Activated T-cell treated with anti-CD3 and anti-CD28 coated beads, Interleukin-2, amount 50 U/mL, for 48 hours (primary cell): ENCODE results near the gene SLC34A3.

Experiments used
- DNase-seq, 2 experiments: peaks; one replicate each; pipeline ENCODE4 v3.0.0-alpha.2; 2020

Gene SLC34A3

DNA sequence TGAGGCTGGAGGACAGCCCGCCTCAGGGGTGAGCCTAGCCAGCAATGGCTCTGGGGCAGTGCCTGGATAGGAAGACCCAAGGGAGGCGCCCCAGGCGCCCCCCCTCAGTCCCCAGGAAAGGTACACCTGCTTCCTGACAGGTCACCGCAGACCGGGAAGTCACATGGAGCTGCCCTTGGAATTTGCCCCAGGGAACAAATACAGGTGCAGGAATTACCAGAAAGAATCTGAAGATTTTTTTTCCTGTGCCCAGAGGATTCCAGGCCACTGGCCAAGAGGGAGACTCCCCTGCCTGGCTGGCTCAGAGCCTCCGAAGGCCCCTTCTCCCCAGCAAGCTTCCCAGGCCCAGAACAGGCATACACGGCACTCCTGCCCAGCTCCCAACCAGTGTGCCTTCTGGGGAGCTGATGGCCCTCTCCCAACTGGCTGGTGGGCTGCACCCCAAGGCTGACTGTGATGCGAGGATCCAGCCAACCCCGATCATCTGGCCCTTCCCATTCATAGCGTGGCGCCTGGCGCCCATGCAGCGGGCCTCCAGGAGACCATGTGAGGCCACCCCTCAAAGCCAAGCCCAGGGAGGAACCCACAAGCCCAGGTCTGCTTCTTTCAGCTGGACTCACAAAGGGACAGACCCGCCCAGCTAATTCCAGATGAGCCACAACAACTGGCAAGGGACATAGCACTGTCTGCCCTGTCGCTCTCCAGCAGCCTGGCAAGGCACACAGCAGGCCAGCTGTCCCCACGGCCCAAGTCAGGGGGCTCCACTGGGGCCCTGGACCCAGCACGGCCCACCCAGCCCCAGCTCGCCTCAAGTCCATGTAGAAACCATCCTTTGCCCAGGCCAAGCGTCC is 32.4 kb upstream of the SLC34A3 start:
- DNase-seq, result no peak

DNA sequence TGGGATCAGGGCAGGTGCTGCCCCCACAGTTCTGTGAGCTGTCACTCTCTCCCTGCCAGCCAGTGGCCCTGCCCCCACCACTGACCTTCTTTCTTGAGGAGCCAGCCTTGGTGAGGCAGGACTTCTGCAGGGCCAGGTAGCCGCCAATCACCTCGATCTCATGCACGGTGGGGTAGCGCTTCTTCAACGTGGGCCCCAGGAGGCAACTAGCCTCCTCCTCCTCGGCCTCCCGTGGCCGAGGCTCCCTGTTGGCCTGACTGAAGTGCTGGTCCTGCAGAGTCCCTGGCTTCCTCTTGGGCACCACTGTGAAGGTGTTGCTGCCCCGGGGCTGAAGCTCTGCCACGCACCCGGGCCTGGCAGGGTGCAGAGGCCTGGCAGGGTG is 31.8 kb upstream of the SLC34A3 start:
- DNase-seq, result no peak

DNA sequence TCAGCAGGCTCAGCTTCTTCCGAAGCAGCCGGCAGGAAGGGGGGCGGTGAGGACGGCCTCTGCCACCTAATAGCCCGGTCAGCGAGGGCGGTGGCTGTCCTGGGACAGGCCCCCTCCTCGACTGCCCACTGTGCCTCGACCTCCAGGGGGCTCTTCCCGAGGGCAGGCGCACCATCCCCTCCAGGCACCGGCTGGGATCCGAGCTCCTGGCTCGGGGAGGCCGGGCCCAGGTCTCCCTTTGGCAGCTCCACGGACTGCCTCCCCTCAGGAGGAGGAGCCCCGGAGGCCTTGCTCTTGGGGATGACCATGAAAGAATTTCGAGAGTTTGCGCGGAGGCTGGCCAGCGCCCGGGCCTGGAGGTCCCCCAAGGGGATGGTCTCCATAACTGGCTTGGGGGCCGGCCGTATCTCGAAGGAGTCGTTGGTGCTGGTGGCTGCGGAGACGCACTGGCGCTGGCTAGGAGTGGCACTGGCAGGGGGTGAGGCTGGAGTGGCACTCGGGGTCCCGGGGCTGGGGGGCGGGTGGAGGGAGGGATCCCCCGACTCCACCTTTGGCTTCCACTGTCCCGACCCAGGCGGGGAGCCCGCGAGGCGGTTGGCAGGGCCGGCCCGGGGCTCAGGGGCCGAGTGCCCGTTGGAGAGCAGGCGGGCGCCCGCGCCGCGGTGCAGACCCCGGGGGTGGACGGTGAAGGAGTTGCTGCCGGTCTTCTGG is 31.1 kb upstream of the SLC34A3 start:
- peak in 1 of 2 experiments; percentile 40 for DNase-seq

DNA sequence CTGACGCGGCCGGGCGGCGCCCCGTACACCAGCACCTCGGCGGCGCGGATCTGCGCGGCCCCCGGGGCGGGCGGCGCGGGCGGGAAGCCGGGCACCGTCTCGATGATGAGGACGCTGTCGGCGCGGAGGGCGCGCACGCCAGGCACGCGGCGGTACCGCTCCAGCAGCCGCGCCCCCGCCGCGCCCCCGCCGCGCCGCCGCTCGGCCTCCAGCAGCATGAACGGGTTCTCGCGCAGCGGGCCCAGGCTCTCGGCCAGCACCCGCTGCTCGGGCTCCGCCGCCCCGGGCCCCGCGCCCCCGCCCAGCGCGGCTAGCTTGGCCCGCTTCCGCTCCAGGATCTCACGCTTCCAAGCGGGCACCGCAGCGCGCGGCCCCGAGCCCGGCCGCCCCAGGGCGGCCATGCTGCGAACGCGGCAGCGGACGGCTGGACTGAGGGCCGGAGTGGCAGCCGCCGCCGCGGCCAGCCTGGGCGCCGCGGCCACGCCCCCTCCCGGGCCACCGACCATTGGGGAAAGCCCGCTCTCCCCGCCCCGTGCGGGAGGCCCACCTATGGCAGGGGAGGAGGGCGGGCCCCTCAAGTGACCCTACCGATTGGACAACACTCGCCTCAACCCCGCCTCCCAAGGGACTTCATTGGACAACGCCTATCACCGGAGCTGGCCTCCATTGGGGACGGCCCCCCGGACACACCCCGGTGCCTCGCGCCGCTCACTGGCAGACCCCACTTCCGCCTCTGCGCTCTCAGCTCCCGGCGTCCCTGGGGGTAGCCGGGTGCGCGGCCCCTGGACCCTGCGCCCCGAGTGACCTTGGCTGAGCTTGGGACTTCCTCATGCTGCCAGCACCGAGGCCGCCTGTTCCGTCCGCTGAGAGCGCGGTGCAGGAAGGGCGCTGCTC is 30.1 kb upstream of the SLC34A3 start, which contains the start of gene TPRN:
TPRN (minus strand) TSS at position 431 of the 894 bp plus-strand sequence; CDS start at position 401, 30 bp downstream.
- DNase-seq, result peak; percentile 99

DNA sequence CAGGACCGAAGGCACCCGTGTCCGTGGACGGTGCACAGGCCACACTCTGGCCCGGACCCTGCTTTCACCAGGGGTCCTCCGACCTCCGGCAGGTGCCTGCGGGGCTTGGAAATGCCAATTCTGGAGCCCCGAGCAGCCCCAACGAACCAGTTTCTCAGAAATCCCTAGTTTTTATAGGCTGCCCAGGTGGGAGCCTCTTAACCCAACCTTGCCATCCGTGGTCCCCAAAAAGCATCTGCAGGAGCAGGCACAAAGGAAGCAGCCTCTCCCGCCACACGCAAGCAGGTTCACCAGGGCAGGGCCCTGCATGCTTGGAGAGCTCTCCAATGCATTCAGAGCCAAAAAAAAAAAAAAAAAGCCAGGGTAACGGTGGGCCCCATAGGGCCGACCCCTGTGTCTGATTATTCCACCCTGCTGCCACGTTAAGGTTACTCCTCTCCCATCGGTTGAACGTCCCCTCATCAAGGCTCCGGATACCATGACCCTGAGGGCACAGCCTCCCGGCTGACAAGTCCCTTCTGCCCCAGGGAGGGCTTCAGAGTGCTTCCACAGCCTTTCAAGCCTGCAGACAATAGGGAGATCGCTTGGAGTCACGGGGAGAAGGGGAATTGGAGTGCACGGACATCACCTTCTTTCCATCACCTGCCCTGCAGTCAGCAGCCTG is 29.4 kb upstream of the SLC34A3 start:
- no peak for DNase-seq

DNA sequence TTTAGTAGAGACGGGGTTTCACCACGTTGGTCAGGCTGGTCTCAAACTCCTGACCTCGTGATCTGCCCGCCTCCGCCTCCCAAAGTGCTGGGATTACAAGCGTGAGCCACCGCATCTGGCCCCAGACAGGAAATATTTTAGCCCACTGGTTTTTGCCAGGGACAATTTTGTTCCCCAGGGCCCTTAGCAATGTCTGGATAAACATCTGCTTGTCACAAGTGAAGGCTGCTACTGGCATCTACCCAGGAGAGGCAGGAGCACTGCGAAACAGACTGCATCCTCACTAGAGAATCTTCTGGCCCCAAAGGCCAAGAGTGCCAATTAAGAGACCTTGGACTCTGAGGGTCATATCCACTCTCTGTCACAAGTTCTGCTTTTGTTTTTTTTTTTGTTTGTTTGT is 27.7 kb upstream of the SLC34A3 start:
- no peak for DNase-seq

DNA sequence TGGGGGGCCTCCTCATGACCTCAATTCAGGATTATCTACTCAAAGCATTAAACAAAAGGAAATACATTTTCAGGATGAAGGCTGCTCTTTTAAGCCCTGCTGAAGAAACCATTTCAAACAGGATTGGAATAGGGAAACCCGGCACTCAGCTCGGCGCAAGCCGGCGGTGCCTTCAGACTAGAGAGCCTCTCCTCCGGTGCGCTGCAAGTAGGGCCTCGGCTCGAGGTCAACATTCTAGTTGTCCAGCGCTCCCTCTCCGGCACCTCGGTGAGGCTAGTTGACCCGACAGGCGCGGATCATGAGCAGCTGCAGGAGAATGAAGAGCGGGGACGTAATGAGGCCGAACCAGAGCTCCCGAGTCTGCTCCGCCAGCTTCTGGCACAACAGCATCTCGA is 26.0 kb upstream of the SLC34A3 start:
- no peak for DNase-seq

DNA sequence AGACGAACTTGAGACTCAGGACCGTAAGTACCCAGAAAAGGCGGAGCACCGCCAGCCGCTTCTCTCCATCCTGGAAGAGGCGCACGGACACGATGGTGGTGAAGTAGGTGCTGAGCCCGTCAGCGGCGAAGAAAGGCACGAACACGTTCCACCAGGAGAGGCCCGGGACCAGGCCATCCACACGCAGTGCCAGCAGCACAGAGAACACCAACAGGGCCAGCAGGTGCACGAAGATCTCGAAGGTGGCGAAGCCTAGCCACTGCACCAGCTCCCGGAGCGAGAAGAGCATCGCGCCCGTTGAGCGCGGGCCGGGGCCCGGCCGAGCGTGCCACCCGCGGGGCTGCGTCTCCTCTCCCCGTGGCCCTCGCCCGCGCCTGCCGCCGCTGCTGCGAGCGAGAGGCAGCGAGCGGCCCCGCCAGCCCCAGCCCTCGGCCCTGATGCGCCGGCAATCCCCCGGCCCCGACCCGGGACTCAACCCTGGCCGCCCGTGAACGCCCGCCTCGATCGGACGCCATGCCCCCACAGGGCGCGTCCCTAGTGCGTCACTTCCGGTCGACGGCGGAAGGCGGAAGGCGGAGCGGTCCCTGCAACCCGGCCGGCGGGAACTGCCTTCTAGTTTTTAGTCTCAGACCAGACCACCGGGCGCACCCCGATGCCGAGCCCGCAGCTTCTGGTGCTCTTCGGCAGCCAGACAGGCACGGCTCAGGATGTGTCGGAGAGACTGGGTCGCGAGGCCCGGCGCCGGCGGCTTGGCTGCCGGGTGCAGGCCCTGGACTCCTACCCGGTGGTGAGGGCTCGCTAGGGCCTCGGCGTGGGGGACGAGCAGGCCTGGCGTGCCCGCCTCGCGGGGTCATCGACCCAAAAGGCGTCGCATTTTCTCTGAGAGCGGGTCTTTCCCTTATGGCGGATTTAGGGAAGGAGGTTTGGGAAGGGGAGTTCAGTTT is 25.3 kb upstream of the SLC34A3 start, which contains the start of the genes NDOR1 and TMEM203:
NDOR1 (plus strand) TSS at position 575 of the 944 bp plus-strand sequence; CDS start at position 653, 78 bp downstream.
TMEM203 (minus strand) TSS at position 523 of the 944 bp plus-strand sequence; CDS start at position 289, 234 bp downstream.
- DNase-seq, result peak; percentile 96 to 97

DNA sequence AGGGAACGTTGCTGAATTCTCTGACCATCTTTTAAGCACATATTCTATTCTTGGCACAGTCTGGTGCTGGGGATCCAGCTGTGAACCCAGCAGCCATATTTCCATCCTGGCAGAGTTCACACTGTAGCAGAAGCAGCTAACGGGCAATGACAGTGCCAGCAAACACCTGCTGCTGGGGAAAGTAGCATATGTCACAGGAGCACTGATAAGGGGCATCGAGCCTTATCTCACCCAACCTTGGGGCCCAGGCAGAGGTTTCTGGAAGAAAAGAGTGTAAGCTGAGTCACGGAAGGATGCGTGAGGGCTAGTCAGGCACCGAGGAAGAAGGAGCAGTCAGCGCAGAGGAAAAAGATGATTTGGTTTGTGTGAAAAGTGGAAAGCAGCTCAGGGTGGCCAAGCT is 24.1 kb upstream of the SLC34A3 start:
- no peak for DNase-seq

DNA sequence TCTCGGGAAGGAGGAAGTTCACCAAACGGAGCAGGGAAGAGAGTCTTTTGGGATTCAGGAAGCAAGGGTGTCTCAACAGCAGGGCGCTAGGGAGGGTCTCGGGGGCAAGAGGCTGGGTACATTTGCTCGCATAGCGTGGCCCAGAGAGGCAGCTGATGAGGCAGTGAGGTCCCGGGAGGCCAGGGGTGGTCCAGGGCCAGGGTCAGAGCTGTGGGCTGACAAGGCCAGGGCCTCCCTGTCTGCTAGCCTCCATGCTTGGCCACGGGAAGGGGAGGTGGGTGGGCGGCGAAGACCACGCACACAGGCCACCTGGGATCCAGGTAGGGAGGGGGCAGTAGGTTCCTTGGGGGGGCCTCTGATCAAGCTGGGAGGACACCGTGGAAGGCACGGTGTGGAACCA is 19.2 kb upstream of the SLC34A3 start:
- DNase-seq, result no peak

DNA sequence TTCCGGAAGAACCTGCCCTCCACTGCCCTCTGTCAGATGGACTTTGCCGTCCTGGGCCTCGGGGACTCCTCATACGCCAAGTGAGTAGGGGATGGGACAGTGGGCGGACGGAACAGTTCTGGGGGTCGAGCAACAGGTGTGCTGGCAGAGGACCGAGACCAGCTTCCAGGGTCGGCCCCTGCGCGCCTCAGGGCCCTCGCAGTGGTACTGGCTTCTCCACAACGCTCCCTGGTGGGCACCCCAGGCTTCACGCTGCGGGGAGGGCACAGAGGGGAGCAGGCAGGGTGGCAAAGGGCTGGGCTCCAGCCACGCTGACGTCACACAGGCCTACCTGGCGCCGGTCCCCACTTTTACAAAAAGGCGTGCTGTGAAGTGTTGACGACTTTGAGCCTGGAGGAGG is 18.2 kb upstream of the SLC34A3 start:
- DNase-seq, result no peak

DNA sequence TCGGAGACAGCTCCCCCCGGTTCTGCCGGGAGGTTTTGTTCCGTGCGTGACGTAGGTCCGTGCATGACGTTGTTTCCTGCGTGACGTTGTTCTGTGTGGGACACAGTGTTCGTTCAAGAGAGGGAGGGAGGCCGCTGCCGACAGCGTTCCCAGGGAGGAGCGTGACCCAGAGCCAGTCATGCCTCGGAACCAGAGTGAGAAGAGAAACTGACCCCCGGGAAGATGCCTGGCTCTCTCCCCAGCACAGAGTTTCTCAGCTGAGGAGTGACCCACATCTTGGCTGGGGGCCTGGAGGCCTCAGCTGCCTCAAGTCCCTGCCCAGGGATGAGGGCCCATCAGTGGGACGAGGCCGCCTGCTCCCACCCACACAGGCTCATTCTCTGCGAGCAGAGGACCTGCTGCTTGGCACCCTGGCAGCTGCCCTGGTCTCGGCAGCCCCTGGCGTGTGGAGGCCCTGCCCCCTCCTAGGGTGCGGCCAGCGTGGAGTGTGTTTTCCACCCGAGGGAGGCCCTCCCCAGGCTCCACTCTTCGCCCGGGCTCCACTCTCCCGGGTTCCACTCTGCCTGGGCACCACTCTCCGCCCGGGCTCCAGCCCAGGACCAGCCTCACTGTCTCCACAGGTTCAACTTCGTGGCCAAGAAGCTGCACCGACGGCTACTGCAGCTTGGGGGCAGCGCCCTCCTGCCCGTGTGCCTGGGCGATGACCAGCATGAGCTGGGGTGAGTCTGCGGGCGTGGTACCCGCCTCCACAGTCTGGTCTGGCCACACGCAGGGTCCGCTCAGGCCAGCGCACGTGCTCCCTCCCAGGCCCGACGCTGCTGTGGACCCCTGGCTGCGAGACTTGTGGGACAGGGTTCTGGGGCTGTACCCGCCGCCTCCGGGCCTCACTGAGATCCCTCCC is 17.3 kb upstream of the SLC34A3 start:
- DNase-seq, result no peak

DNA sequence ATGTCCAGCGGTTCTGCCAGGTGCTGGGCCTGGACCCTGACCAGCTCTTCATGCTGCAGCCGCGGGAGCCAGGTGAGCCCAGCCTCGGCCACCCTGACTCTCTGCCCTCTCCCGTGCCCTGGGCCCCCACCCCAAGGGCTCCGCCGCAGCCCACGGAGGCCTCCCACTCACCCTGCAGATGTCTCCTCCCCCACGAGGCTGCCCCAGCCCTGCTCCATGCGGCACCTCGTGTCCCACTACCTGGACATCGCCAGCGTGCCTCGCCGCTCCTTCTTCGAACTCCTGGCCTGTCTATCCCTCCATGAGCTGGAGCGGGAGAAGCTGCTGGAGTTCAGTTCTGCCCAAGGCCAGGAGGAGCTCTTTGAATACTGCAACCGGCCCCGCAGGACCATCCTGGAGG is 16.1 kb upstream of the SLC34A3 start:
- no peak for DNase-seq

DNA sequence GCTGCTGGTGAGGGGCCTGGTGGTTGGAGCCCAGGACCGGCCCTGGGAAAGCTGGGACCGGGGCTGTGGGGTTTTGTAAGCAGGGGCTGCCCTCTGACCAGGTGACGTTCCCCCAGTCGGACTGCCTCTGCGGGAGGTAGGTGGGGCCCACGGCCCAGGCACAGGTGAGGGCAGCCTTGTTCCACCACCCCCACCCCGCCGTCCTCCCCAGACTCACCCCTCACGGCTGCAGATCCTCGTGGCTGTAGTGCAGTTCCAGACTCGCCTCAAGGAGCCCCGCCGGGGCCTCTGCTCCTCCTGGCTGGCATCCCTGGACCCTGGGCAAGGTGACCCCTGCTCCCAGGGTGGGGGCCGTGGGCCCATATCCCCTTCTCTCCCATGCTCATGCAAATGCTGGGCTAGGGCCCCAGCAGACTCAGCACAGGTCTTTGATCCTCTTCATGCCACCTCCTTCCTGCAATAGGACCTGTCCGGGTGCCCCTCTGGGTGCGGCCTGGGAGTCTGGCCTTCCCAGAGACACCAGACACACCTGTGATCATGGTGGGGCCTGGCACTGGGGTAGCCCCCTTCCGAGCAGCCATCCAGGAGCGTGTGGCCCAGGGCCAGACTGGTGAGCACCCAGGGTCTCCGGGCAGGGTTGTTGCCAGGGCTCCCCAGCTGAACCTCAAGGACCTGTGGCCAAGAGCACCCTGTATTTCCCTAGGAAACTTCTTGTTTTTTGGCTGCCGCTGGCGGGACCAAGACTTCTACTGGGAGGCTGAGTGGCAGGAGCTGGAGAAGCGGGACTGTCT is 15.3 kb upstream of the SLC34A3 start:
- DNase-seq, result no peak

DNA sequence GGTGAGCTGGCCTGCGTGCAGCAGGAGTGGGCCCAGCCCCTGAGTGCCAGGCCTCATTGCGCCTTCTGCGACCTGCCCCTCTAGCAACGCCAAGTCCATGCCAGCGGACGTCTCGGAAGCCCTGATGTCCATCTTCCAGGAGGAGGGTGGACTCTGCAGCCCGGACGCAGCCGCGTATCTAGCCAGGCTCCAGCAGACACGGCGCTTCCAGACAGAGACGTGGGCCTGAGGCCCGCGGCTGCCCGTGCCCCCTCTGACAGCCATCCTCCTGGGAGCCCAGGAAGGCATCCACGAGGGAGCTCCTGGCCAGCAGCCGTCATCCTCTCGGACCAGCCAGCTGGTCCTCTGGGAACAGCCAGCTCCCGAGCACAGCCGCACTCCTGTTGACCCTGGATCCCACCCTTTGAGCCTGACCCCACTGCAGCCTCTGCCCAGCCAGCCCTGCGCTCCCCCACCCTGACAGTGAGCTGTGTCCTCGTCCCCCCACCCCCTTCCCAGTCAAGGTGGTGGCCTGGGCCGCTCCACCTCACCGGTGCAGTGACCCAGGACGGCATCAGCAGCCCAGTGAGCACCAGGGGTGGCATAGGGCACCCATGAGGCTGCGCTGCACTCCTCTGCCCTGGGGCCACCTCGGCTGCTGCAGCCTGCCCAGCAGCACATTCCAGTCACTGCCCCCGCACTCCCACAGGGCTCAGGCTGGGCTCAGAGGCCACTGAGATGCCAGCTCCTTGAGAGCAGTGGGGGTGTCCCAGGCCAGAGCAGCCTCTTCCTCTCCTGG is 14.3 kb upstream of the SLC34A3 start:
- DNase-seq, result no peak

DNA sequence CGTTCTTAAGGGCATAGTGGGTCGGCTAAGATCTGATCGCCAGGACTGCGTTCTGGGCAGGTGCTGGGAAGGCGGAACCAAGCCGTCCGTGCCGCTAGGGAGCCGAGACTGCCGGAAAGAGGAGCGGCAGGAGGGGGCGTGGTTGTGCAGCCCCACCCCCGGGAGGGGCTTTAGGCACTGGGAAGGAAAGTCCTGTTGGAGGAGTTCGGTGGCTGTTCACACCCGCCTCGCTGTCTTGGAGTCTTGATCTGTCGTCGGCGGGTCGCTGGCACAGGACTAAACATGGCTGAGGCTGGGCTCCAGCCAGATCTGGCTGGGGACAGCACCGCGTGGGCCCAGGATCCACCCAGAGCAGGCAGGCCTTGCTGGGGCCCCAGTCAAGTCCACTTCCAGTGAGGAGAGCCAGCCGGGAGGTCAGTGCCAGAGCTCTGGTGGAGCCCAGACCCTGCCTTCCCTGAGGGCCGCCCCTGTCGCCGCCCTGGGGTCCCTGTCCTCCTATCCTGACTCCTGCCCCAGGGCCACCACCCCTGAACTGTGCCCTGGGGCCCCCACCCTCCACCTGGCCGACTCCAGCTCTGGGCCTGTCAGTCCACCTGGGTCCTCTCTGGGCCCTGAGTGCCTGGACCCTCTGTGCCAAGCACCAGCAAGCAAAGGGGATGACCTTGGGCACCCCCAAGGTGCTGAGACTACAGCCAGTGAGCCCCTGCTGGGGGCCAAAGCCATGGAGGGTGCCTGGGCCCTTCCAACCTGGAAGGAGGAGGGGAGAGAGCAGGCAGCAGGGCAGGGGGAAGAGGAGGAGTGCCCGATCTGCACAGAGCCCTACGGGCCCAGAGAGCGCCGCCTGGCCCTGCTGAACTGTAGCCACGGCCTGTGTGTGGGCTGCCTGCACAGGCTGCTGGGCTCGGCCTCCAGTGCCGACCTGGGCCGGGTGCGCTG is 13.2 kb upstream of the SLC34A3 start:
- no peak for DNase-seq

DNA sequence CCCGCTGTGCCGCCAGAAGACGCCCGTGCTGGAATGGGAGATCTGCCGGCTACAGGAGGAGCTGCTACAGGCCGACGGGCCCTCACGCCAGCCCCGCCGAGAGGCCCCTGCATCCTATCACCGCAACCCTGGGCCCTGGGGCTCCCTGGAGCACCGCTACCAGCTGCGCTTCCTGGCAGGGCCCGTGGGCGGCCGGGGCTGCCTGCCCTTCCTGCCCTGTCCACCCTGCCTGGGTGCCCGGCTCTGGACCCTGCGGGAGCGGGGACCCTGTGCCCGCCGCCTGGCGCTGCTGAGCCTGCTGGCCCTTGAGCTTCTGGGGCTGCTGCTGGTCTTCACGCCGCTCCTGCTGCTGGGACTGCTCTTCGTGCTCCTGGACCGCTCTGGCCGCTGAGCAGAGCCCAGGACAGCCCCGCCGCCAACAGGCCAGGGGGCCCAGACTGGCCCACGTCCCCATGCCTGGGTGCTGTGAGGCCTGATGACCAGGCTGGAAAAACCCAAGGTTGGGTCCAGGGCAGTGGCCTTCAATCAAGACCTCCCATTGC is 12.4 kb upstream of the SLC34A3 start:
- no peak for DNase-seq
